GM18520 (cell line): Measurements from ENCODE around the gene SYPL1.
"Not testable (repeated sequence)": the region's sequence is repeated elsewhere in the genome, so short reads cannot be mapped to it uniquely, and the experiment has no call there.

ENCODE experiments used
- ATAC-seq: cut with Tn5 transposase; IDR thresholded peaks from one replicate; pipeline ENCODE4 v1.9.1; 2021; ENCODE audit not compliant: unreplicated experiment

Gene SYPL1

GRCh38 chr7:106112118-106112971 is at the start of gene SYPL1:
Gene SYPL1, minus strand, starts transcription at chr7:106112312. Its CDS starts 104 bp downstream, at chr7:106112208.
- ATAC-seq = peak; percentile 51

GRCh38 chr7:106155027-106155426 is 42.9 kb upstream of the SYPL1 start:
- no peak for ATAC-seq

GRCh38 chr7:106153891-106154449 is 41.9 kb upstream of the SYPL1 start:
- ATAC-seq = no peak

GRCh38 chr7:106152313-106152665 is 40.2 kb upstream of the SYPL1 start:
- ATAC-seq = no peak

GRCh38 chr7:106151459-106152312 is 39.6 kb upstream of the SYPL1 start:
- no peak for ATAC-seq

GRCh38 chr7:106143711-106144337 is 31.7 kb upstream of the SYPL1 start:
- no peak for ATAC-seq

- no peak for ATAC-seq
Measured at GRCh38 chr7:106142136-106142535, 30.0 kb upstream of the SYPL1 start.

GRCh38 chr7:106140406-106141173 is 28.5 kb upstream of the SYPL1 start:
- no peak for ATAC-seq

GRCh38 chr7:106139265-106140251 is 27.4 kb upstream of the SYPL1 start:
- ATAC-seq = no peak

- ATAC-seq = no peak
Measured at GRCh38 chr7:106138776-106139175, 26.7 kb upstream of the SYPL1 start.

GRCh38 chr7:106138181-106138580 is 26.1 kb upstream of the SYPL1 start:
- not testable (repeated sequence) for ATAC-seq

GRCh38 chr7:106134241-106134640 is 22.1 kb upstream of the SYPL1 start:
- no peak for ATAC-seq

GRCh38 chr7:106129291-106129690 is 17.2 kb upstream of the SYPL1 start:
- no peak for ATAC-seq

GRCh38 chr7:106128836-106129235 is 16.7 kb upstream of the SYPL1 start:
- ATAC-seq = no peak

- ATAC-seq = no peak
Measured at GRCh38 chr7:106127984-106128780, 16.1 kb upstream of the SYPL1 start.

- no peak for ATAC-seq
Measured at GRCh38 chr7:106126170-106126938, 14.2 kb upstream of the SYPL1 start.

- ATAC-seq = no peak
Measured at GRCh38 chr7:106125417-106125816, 13.3 kb upstream of the SYPL1 start.

GRCh38 chr7:106124186-106124585 is 12.1 kb upstream of the SYPL1 start:
- no peak for ATAC-seq
